Measurements from ENCODE around the gene TSPAN7.
A peak's percentile ranks its signal among the peaks of the same experiment; 100 is the strongest.

Gene TSPAN7

GRCh38 chrX:38662640-38663039 lies 101.3 kb downstream of the TSPAN7 start:
- TF ChIP-seq, protein P1, sequence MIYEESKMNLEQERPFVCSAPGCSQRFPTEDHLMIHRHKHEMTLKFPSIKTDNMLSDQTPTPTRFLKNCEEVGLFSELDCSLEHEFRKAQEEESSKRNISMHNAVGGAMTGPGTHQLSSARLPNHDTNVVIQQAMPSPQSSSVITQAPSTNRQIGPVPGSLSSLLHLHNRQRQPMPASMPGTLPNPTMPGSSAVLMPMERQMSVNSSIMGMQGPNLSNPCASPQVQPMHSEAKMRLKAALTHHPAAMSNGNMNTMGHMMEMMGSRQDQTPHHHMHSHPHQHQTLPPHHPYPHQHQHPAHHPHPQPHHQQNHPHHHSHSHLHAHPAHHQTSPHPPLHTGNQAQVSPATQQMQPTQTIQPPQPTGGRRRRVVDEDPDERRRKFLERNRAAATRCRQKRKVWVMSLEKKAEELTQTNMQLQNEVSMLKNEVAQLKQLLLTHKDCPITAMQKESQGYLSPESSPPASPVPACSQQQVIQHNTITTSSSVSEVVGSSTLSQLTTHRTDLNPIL (CRISPR knock-in tag; IDR thresholded peaks at IDR 0.05; ENCODE audit: low read depth): no peak
- TF ChIP-seq SNAI2 (CRISPR knock-in tag; IDR thresholded peaks at IDR 0.05): no peak
- TF ChIP-seq PPARA (CRISPR knock-in tag; IDR thresholded peaks at IDR 0.05; ENCODE audit: borderline replicate concordance): no peak
- TF ChIP-seq BACH2 (CRISPR knock-in tag; IDR thresholded peaks at IDR 0.05; ENCODE audit: borderline replicate concordance): no peak
- no peak for TF ChIP-seq TCF4 (CRISPR knock-in tag; IDR thresholded peaks at IDR 0.05; ENCODE audit: borderline replicate concordance)
- TF ChIP-seq, protein P2, sequence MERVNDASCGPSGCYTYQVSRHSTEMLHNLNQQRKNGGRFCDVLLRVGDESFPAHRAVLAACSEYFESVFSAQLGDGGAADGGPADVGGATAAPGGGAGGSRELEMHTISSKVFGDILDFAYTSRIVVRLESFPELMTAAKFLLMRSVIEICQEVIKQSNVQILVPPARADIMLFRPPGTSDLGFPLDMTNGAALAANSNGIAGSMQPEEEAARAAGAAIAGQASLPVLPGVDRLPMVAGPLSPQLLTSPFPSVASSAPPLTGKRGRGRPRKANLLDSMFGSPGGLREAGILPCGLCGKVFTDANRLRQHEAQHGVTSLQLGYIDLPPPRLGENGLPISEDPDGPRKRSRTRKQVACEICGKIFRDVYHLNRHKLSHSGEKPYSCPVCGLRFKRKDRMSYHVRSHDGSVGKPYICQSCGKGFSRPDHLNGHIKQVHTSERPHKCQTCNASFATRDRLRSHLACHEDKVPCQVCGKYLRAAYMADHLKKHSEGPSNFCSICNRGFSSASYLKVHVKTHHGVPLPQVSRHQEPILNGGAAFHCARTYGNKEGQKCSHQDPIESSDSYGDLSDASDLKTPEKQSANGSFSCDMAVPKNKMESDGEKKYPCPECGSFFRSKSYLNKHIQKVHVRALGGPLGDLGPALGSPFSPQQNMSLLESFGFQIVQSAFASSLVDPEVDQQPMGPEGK (CRISPR knock-in tag; IDR thresholded peaks at IDR 0.05; ENCODE audit: borderline replicate concordance): no peak
- no peak for TF ChIP-seq CSDC2 (CRISPR knock-in tag; IDR thresholded peaks at IDR 0.05)
- TF ChIP-seq GLIS3 (CRISPR knock-in tag; IDR thresholded peaks at IDR 0.05): no peak
- no peak for TF ChIP-seq ZFP30 (CRISPR knock-in tag; IDR thresholded peaks at IDR 0.05)
- no peak for TF ChIP-seq TOX (CRISPR knock-in tag; IDR thresholded peaks at IDR 0.05; ENCODE audit: borderline replicate concordance)
- TF ChIP-seq ESRRG (CRISPR knock-in tag; IDR thresholded peaks at IDR 0.05): no peak
- TF ChIP-seq ARNTL (CRISPR knock-in tag; IDR thresholded peaks at IDR 0.05; ENCODE audit: borderline replicate concordance, low read depth): no peak
- ATAC-seq: no peak

DNA sequence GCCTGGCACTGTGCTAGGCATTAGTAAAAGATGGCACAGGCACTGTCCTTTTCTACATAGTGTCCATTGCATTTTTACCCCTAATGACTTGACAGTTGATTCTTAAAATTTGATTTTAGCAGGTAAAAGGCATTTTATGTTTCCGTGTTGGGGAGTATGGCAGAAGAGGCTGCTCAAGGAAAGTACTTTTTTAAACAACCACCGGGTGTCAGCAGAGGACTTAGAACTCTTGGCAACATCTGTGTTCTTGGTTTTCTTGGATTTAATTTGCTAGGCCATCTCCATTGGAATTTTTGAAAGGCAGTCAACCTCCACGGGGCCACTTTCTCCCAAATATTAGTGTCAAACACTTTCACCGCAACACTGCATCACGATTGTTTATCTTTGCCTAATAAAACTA lies 102.9 kb downstream of the TSPAN7 start:
- ATAC-seq: peak; percentile 78
- TF ChIP-seq ARNTL (CRISPR knock-in tag; IDR thresholded peaks at IDR 0.05; ENCODE audit: borderline replicate concordance, low read depth) (no peak), OSR1 (CRISPR knock-in tag; IDR thresholded peaks at IDR 0.05) (no peak)

DNA sequence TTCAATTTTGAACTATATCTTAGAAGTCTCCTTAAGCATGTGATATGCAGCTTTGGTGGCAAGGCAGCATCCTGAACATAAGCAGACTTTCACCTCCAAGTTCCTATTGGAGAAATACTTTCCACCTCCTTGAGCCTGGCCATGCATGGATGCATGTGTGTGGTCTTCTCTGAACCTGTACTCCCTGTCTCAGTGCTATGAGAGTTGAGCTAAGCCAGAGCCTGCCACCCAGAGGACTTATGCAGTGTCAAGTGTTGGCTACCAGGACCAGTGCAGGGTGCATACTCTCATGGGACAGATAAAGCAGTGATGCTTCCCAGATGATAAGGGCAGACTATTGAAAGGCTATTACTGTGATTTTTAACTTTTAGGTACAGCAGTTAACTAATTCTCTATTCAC lies 105.6 kb downstream of the TSPAN7 start:
- no peak for ATAC-seq
- TF ChIP-seq CSRNP3 (CRISPR knock-in tag; IDR thresholded peaks at IDR 0.05): no peak
- TF ChIP-seq, protein P3, sequence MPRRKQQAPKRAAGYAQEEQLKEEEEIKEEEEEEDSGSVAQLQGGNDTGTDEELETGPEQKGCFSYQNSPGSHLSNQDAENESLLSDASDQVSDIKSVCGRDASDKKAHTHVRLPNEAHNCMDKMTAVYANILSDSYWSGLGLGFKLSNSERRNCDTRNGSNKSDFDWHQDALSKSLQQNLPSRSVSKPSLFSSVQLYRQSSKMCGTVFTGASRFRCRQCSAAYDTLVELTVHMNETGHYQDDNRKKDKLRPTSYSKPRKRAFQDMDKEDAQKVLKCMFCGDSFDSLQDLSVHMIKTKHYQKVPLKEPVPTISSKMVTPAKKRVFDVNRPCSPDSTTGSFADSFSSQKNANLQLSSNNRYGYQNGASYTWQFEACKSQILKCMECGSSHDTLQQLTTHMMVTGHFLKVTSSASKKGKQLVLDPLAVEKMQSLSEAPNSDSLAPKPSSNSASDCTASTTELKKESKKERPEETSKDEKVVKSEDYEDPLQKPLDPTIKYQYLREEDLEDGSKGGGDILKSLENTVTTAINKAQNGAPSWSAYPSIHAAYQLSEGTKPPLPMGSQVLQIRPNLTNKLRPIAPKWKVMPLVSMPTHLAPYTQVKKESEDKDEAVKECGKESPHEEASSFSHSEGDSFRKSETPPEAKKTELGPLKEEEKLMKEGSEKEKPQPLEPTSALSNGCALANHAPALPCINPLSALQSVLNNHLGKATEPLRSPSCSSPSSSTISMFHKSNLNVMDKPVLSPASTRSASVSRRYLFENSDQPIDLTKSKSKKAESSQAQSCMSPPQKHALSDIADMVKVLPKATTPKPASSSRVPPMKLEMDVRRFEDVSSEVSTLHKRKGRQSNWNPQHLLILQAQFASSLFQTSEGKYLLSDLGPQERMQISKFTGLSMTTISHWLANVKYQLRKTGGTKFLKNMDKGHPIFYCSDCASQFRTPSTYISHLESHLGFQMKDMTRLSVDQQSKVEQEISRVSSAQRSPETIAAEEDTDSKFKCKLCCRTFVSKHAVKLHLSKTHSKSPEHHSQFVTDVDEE (CRISPR knock-in tag; IDR thresholded peaks at IDR 0.05): no peak
- no peak for TF ChIP-seq ZFP30 (CRISPR knock-in tag; IDR thresholded peaks at IDR 0.05)
- no peak for TF ChIP-seq OSR1 (CRISPR knock-in tag; IDR thresholded peaks at IDR 0.05)
- no peak for TF ChIP-seq RARB (CRISPR knock-in tag; IDR thresholded peaks at IDR 0.05)
- TF ChIP-seq, protein P1 (CRISPR knock-in tag; IDR thresholded peaks at IDR 0.05; ENCODE audit: low read depth): no peak
- no peak for TF ChIP-seq ZFP3 (CRISPR knock-in tag; IDR thresholded peaks at IDR 0.05)
- TF ChIP-seq ZNF70 (CRISPR knock-in tag; IDR thresholded peaks at IDR 0.05): no peak
- no peak for TF ChIP-seq ESRRG (CRISPR knock-in tag; IDR thresholded peaks at IDR 0.05)
- TF ChIP-seq ZC3H10 (CRISPR knock-in tag; IDR thresholded peaks at IDR 0.05): no peak
- no peak for TF ChIP-seq ZNF565 (CRISPR knock-in tag; conservative IDR thresholded peaks at IDR 0.05; ENCODE audit: low read depth)

DNA sequence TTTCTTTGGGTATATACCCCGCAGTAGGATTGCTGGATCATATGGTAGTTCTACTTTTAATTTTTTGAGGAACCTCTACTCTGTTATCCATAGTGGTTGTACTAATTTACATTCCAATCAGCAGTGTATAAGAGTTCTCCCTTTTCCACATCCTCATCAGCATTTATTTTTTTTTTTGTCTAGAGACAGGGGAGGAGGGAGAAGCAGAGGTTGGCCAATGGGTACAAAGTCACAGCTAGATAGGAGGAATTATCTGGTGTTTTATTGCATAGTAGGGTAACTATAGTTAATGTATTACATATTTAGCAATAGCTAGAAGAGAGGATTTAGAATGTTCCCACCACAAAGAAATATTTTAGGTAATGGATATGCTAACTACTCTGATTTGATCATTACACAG lies 107.4 kb downstream of the TSPAN7 start:
- no peak for ATAC-seq
- TF ChIP-seq, protein P3 (CRISPR knock-in tag; IDR thresholded peaks at IDR 0.05): no peak
- TF ChIP-seq OSR1 (CRISPR knock-in tag; IDR thresholded peaks at IDR 0.05): no peak
- no peak for TF ChIP-seq PPARA (CRISPR knock-in tag; IDR thresholded peaks at IDR 0.05; ENCODE audit: borderline replicate concordance)
- TF ChIP-seq GLIS3 (CRISPR knock-in tag; IDR thresholded peaks at IDR 0.05): no peak
- TF ChIP-seq POU6F1 (CRISPR knock-in tag; IDR thresholded peaks at IDR 0.05; ENCODE audit: borderline replicate concordance, low read depth): no peak
- TF ChIP-seq CSRNP3 (CRISPR knock-in tag; IDR thresholded peaks at IDR 0.05): no peak
- no peak for TF ChIP-seq ESRRG (CRISPR knock-in tag; IDR thresholded peaks at IDR 0.05)
- TF ChIP-seq RARB (CRISPR knock-in tag; IDR thresholded peaks at IDR 0.05): no peak

All from SK-N-SH treated with all-trans-retinoic acid at 6 μM for 48 hours (cell line).